ENCODE data around the gene CRX. TPM values are rescaled to one million over a fixed set of nuclear protein-coding genes. Genes with fewer than 3 reads are reported as not detected.

The CRX gene
- total RNA-seq, 1 experiment from 2014 or later = not detected

GRCh38 chr19:47820410-47820809, 1.3 kb upstream of the CRX start:
- ChIA-PET CTCF (interaction anchor here (0.6 kb wide), 1 partner anchor 37 kb away, joined by 8 read pairs; no protein-coding TSS in a partner anchor), POLR2A (ENCODE audit: unreplicated experiment) (interaction anchor here (0.6 kb wide), 1 partner anchor 231 kb away, joined by 3 read pairs; no protein-coding TSS in a partner anchor)
- no TSS peak for BruUV-seq (replicated peaks)
- H3K9me3 ChIP-seq (ENCODE audit: insufficient read depth, low read depth) = no peaks in the 10 kb centered on the region
- H4K20me1 ChIP-seq (ENCODE audit: insufficient read depth) = no peaks in the 10 kb centered on the region
- no peak overlapping the region for H3K27ac ChIP-seq
- H2AFZ ChIP-seq = no peak overlapping the region
- peaks cover 75% of the 10 kb centered on the region for H3K27me3 ChIP-seq (ENCODE audit: insufficient read depth, low read depth)
- H3K4me2 ChIP-seq = no peak overlapping the region
- no peaks in the 10 kb centered on the region for H3K36me3 ChIP-seq (ENCODE audit: low read depth)
- H3K9me2 ChIP-seq (ENCODE audit: insufficient read depth) = no peaks in the 10 kb centered on the region
- H3F3A ChIP-seq (ENCODE audit: insufficient read depth, low read depth) = no peaks in the 10 kb centered on the region
- intact Hi-C loops (cut with micrococcal nuclease; ENCODE audit: unreplicated experiment) = no loop called here
- DNase-seq = no peak
- no peaks in the 10 kb centered on the region for H3K4me1 ChIP-seq (replicated peaks; ENCODE audit: insufficient read depth)
- H3K4me3 ChIP-seq = no peak overlapping the region
- H3K79me2 ChIP-seq (ENCODE audit: low read depth) = no peaks in the 10 kb centered on the region
- no peak for TF ChIP-seq CTCF (conservative IDR thresholded peaks at IDR 0.05)
- TF ChIP-seq EZH2 (IDR thresholded peaks at IDR 0.05; ENCODE audit: low read depth) = no peak

- Histone ChIP-seq H3K9me3 (ENCODE audit: insufficient read depth, low read depth) (no peaks in the 10 kb centered on the region), H3K79me2 (ENCODE audit: low read depth) (no peaks in the 10 kb centered on the region), H3K4me3 (no peak overlapping the region), H3K27ac (no peak overlapping the region), H3K9me2 (ENCODE audit: insufficient read depth) (no peaks in the 10 kb centered on the region), H4K20me1 (ENCODE audit: insufficient read depth) (no peaks in the 10 kb centered on the region), H3K4me1 (replicated peaks; ENCODE audit: insufficient read depth) (no peaks in the 10 kb centered on the region), H3F3A (ENCODE audit: insufficient read depth, low read depth) (no peaks in the 10 kb centered on the region), H3K27me3 (ENCODE audit: insufficient read depth, low read depth) (peaks cover 70% of the 10 kb centered on the region), H3K4me2 (no peak overlapping the region), H3K36me3 (ENCODE audit: low read depth) (no peaks in the 10 kb centered on the region), H2AFZ (no peak overlapping the region)
- POLR2A ChIA-PET (ENCODE audit: unreplicated experiment) = no interaction called here
- DNase-seq = no peak
- TF ChIP-seq EZH2 (IDR thresholded peaks at IDR 0.05; ENCODE audit: low read depth) (no peak), CTCF (conservative IDR thresholded peaks at IDR 0.05) (no peak)
- CTCF ChIA-PET = no interaction called here
- intact Hi-C loops (cut with micrococcal nuclease; ENCODE audit: unreplicated experiment) = no loop called here
- BruUV-seq (replicated peaks) = no TSS peak
These were observed 2.7 kb downstream of the CRX start for GRCh38 chr19:47824396-47824795.

- Histone ChIP-seq H2AFZ (no peak overlapping the region), H3K4me3 (no peak overlapping the region), H3K36me3 (ENCODE audit: low read depth) (no peaks in the 10 kb centered on the region), H3F3A (ENCODE audit: insufficient read depth, low read depth) (no peaks in the 10 kb centered on the region), H3K4me1 (replicated peaks; ENCODE audit: insufficient read depth) (no peaks in the 10 kb centered on the region), H3K27me3 (ENCODE audit: insufficient read depth, low read depth) (peaks cover 64% of the 10 kb centered on the region), H3K4me2 (no peak overlapping the region), H3K9me2 (ENCODE audit: insufficient read depth) (no peaks in the 10 kb centered on the region), H3K27ac (no peak overlapping the region), H3K79me2 (ENCODE audit: low read depth) (no peaks in the 10 kb centered on the region), H4K20me1 (ENCODE audit: insufficient read depth) (no peaks in the 10 kb centered on the region), H3K9me3 (ENCODE audit: insufficient read depth, low read depth) (no peaks in the 10 kb centered on the region)
- intact Hi-C loops (cut with micrococcal nuclease; ENCODE audit: unreplicated experiment) = no loop called here
- no peak for DNase-seq
- TF ChIP-seq EZH2 (IDR thresholded peaks at IDR 0.05; ENCODE audit: low read depth) (no peak), CTCF (conservative IDR thresholded peaks at IDR 0.05) (no peak)
- no TSS peak for BruUV-seq (replicated peaks)
- ChIA-PET CTCF (interaction anchor here (0.5 kb wide), 1 partner anchor 399 kb away, joined by 7 read pairs; no protein-coding TSS in a partner anchor), POLR2A (ENCODE audit: unreplicated experiment) (interaction anchor here (0.6 to 0.7 kb wide), 2 partner anchors 73 to 600 kb away, joined by 3 to 7 read pairs; no protein-coding TSS in a partner anchor)
These were observed 5.1 kb downstream of the CRX start for GRCh38 chr19:47826800-47827199.
